Esophagus squamous epithelium (tissue), 4 donors: Measurements from ENCODE around the gene CCDC201.

Experiments
- POLR2A ChIP-seq, 4 donors: fragments of 450-650 bp; IDR thresholded peaks; one replicate each; pipeline ENCODE4 v1.6.1; 2017; ENCODE audit warnings: antibody characterized with exemption in 4 of 4, mild to moderate bottlenecking in 4 of 4, moderate library complexity in 3 of 4
- TF ChIP-seq, protein P1 (sequence below), 6 experiments: fragments of 450-650 bp in 4 of 6; fragments of 200-600 bp in 2 of 6; sonication (generic) in 2 of 6; IDR thresholded peaks; one replicate each; pipeline ENCODE4 v1.5.1; 2016 to 2019; ENCODE audit warnings: antibody characterized with exemption in 6 of 6, mild to moderate bottlenecking in 4 of 6, moderate library complexity in 4 of 6

DNA sequence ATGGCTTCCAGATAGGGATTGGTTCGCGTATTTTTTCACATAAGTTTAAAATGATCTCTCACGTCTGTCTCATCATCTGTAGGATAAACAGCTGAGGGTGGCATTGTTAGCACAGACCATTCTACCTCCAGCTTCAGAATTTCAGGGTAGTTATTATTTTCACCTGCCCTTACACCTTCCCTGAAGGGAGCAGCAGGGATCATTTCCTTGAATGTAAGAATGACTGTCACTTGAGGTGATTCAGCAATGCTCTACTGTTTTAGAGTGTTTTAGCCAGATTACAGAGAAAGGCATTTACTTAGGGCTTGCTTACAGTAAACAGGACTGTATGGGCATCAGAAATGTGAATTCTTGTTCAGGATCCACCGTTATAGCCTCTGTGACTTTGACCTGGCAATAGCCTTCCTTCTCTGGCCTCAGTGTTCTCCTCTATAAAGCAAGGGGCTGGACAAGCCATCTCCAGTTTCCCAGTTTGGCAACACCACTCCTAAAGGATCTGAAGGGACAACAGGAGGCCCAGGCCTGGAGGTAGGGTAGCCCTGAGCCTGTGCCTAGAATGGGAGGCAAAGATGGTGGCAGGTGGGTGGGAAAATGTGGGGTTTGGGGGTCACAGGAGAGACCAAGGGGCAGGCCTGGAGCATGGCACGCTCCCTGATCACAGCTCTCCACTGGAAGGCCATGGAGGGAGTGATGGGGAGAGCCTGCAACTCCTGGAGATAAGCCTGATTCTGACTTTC lies 14.2 kb upstream of the CCDC201 start:
- no peak for TF ChIP-seq POLR2A (IDR thresholded peaks at IDR 0.05)
- TF ChIP-seq, protein P1, sequence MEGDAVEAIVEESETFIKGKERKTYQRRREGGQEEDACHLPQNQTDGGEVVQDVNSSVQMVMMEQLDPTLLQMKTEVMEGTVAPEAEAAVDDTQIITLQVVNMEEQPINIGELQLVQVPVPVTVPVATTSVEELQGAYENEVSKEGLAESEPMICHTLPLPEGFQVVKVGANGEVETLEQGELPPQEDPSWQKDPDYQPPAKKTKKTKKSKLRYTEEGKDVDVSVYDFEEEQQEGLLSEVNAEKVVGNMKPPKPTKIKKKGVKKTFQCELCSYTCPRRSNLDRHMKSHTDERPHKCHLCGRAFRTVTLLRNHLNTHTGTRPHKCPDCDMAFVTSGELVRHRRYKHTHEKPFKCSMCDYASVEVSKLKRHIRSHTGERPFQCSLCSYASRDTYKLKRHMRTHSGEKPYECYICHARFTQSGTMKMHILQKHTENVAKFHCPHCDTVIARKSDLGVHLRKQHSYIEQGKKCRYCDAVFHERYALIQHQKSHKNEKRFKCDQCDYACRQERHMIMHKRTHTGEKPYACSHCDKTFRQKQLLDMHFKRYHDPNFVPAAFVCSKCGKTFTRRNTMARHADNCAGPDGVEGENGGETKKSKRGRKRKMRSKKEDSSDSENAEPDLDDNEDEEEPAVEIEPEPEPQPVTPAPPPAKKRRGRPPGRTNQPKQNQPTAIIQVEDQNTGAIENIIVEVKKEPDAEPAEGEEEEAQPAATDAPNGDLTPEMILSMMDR (IDR thresholded peaks at IDR 0.05), result no peak
